NCI-H2171 treated with DMSO at 0.1 percent for 48 hours (cell line): Measurements from ENCODE around the gene SELENOS.

Experiments used
- DNase-seq: peaks from one replicate; lab custom pipeline; 2025; lab: John Stamatoyannopoulos, UW

The SELENOS gene

GRCh38 chr15:101250873-101251829 is 26.1 kb downstream of the SELENOS start:
- DNase-seq, result peak; percentile 60

DNA sequence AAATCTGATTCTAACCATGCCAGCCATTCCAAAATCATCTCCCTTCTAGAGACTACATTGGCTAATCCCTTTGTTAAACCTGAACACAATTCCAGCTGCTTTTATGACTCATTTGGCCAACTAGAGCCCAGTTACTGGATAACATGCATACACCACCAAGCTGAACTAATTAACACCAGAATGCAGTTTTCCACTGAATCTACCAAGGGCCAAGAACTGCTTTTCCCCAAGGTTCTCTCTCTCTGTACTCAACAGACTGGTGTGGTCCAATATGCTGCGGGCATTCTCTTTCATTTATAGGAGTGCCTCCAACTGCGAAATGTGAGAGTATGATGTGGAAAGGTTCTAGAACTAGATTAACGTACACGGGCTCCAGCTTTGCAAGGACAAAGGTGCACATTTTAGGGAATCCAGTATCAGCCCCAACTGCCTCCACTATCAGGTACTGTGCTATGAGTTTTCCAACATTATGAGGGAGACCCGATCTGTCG is 26.9 kb downstream of the SELENOS start:
- DNase-seq, result peak; percentile 35

GRCh38 chr15:101248274-101248673 is 29.0 kb downstream of the SELENOS start:
- DNase-seq, result no peak

- no peak for DNase-seq
Measured at GRCh38 chr15:101246824-101247745, 30.2 kb downstream of the SELENOS start.

DNA sequence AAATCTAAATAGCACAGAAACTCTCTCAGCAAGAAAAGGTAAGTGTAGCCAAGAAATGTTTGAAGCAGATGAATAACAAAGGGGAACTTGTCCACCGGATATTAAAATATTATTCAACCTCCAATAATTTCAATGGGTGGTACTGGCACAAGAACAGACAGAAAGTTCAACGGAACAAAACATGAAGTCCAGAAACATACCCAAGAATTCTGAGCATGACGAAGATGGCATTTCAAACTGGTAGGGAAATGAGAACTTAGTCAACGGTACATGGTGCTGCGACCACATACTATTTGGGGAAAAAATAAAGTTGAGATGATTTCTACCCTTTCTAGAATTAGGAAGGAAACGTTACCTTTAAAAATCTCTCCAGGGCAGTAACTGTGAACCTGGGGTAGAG is 30.9 kb downstream of the SELENOS start:
- no peak for DNase-seq

DNA sequence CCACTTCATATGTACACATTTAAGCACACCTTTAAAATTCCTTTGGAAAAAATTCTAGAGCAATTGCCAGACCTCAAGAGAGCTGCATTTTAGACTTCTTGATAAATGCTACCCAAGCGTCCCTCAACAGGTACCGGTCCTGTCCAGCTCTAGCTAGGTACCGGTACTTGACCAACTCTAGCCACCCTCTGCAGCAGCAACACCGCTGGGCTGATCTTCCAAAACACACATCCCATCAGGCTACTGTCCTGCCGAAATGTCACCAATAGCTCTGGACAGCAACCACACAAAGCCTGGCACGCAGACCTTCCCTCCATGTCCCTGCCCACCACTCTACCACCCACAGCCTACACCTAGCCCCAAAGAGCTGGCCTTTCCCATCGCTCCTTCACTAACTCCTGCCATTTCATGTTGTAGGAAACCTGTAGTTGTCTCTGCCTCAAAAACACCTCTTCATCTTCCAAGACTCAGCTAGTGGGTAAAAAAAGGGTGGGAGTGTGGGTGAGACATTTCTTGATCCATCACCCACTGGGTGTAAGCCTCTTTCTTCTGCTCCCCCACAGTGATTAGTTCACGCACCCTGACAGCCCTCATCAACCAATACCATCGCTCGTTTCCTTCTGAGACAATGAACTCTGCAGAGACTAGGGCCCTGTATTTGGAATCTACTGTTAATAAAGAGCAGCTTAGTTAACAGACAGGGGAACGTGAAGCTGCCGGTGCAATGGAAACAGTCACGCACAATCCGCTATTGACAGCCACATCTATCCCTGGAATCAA is 32.2 kb downstream of the SELENOS start:
- no peak for DNase-seq

DNA sequence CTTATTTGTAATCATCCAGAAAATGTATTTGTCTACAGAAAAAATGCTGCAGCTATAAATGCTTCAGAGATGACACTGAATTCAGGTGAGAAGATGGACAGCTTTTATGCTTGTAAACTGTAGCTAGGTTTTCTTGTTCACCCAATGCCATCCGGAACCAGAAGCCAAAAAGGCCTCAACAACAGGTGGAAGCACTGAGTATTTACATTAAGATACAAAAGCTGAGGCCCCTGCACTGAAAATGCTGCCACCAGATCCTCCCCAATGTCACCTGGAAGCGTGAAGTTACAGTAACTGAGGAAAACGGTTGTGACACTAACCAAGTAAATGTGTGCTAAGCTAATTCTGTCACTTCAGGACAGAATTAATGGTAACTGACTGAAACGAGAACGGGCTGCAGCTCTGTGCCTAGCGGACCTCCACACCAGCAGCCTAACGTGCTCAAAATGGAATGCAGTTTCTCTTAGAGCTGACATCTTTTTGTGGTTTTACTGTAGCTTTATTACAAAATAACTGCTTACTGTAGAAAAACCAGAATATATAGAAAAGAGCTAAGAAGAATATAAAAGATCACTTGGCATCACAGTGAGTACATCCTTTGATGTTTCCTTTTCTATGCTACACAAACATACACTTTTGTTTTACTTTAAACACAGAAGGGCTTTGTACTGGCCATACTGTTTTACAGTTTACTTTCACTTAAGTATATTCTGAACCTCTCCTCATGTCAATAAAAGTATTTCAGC is 33.1 kb downstream of the SELENOS start:
- no peak for DNase-seq

GRCh38 chr15:101243420-101243819 is 33.9 kb downstream of the SELENOS start:
- DNase-seq, result no peak

- DNase-seq, result no peak
Measured at GRCh38 chr15:101242999-101243336, 34.3 kb downstream of the SELENOS start.

DNA sequence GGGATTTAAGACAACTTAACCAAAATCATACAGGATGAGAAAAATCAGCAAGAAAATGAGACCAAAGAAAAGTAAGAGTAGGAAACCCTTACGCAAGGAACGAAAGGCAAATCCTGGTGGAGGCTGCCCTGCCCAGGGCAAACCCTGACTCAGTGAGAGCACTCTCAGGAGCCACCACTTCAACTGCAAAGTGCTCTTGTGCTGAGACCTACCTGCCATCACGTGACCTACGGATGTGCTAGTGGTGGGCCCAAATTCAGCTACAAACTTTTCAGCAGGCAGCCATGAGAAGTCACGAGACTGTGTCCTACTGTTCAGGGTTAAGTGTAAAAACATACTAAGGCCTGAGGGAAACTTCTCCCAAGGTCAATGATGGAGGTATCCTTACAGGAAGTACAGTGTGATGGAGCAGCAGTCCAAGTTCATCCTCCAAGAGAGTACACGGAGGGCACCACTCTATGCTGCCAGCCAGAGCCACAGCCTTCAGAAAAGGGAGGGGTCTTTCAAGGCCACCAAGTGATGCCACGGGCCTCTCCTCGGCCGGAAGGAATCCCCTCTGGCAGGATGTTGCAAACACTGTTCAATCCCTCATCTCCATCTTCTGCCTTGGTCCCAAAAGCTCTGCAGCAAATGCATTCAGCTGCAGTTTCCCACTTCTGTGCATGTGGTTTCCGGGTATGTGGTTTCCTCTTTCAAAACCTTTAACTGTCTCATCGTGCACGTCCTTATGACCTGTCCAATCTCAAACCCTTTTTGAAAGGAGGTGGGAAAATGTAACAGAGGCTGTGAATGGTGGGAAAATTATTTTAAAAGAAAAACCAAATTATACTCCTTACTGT is 34.9 kb downstream of the SELENOS start:
- no peak for DNase-seq

GRCh38 chr15:101240358-101240757 is 36.9 kb downstream of the SELENOS start:
- DNase-seq, result no peak

- DNase-seq, result no peak
Measured at GRCh38 chr15:101239724-101240136, 37.6 kb downstream of the SELENOS start.

- no peak for DNase-seq
Measured at GRCh38 chr15:101237251-101237650, 40.0 kb downstream of the SELENOS start.

GRCh38 chr15:101233651-101234280 is 43.5 kb downstream of the SELENOS start:
- DNase-seq, result no peak

GRCh38 chr15:101232677-101233076 is 44.6 kb downstream of the SELENOS start:
- no peak for DNase-seq

- no peak for DNase-seq
Measured at GRCh38 chr15:101228313-101228712, 49.0 kb downstream of the SELENOS start.

- DNase-seq, result no peak
Measured at GRCh38 chr15:101225658-101226057, 51.6 kb downstream of the SELENOS start.
